Lower leg skin (tissue), 4 donors: ENCODE data around the gene PPM1K. TPM values are rescaled to one million over a fixed set of nuclear protein-coding genes. Genes with fewer than 3 reads are reported as not detected.

ENCODE experiments used
- DNase-seq, 2 donors: peaks; one replicate each; pipeline ENCODE4 v3.0.0-alpha.2; 2019; ENCODE audit warnings: low spot score in 2 of 2
- H3K4me3 ChIP-seq: fragments of 200-600 bp; sonication (generic); 2 replicates; pipeline ENCODE4 v1.5.1; 2017; ENCODE audit warnings: mild to moderate bottlenecking, low read depth; ENCODE audit not compliant: poor library complexity, severe bottlenecking
- CTCF ChIP-seq, 3 donors: fragments of 450-650 bp; IDR thresholded peaks; one replicate each; pipeline ENCODE4 v1.5.1; 2016; ENCODE audit warnings: antibody characterized with exemption in 3 of 3, mild to moderate bottlenecking in 3 of 3, moderate library complexity in 2 of 3
- POLR2A ChIP-seq, 2 donors: fragments of 450-650 bp; IDR thresholded peaks; one replicate each; pipeline ENCODE4 v1.6.1; 2016 to 2017; ENCODE audit warnings: antibody characterized with exemption in 2 of 2, mild to moderate bottlenecking in 1 of 2, moderate library complexity in 1 of 2
- WGBS, 2 donors: methylation state at CpG; one replicate each; pipeline ENCODE4 v1.1.5; 2018; 5-methylcytosine and 5-hydroxymethylcytosine counted together
- intact Hi-C: fragments of 100-400 bp; cut with DNase I; formaldehyde crosslinking; loops from one replicate; pipeline ENCODE4 v1.15.0; 2023; ENCODE audit warnings: low total_unique reads
- total RNA-seq, 4 donors: library from RNA; depleted of rRNA; stranded (reverse); fragments of >200 nt; gene quantifications; one replicate each; pipeline ENCODE4 v1.1.0, GENCODE V29; 2016

The PPM1K gene
- total RNA-seq, 4 donors from 2014 or later, result 7.4 to 13.6 (median 8.2) TPM

- TF ChIP-seq POLR2A (IDR thresholded peaks at IDR 0.05) (no peak), CTCF (IDR thresholded peaks at IDR 0.05) (no peak)
- intact Hi-C loops, result no loop called here
- 93 to 94% methylated on average over 5 of the region's 5 CpGs for WGBS, 2 donors
- H3K4me3 ChIP-seq, result no peak overlapping the region
- no peak for DNase-seq
These were observed 12.3 kb upstream of the PPM1K start for GRCh38 chr4:88296413-88297211.

- TF ChIP-seq POLR2A (IDR thresholded peaks at IDR 0.05) (no peak), CTCF (IDR thresholded peaks at IDR 0.05) (no peak)
- intact Hi-C loops, result no loop called here
- H3K4me3 ChIP-seq, result no peak overlapping the region
- 94 to 97% methylated on average over 5 to 6 of the region's 6 CpGs for WGBS, 2 donors
- DNase-seq, result no peak
These were observed 11.3 kb upstream of the PPM1K start for GRCh38 chr4:88295656-88296055.

GRCh38 chr4:88291003-88291402, 6.6 kb upstream of the PPM1K start:
- intact Hi-C loops, result no loop called here
- WGBS, 2 donors, result 33 to 34% methylated on average over 4 of the region's 4 CpGs
- TF ChIP-seq POLR2A (IDR thresholded peaks at IDR 0.05) (no peak), CTCF (IDR thresholded peaks at IDR 0.05) (no peak)
- H3K4me3 ChIP-seq, result no peak overlapping the region
- no peak for DNase-seq

GRCh38 chr4:88286897-88287296, 2.5 kb upstream of the PPM1K start:
- DNase-seq, result no peak
- intact Hi-C loops, result no loop called here
- TF ChIP-seq POLR2A (IDR thresholded peaks at IDR 0.05), result no peak
- TF ChIP-seq CTCF (IDR thresholded peaks at IDR 0.05), result no peak
- H3K4me3 ChIP-seq, result no peak overlapping the region

GRCh38 chr4:88285235-88285653, 883 bp upstream of the PPM1K start:
- intact Hi-C loops, result no loop called here
- peak overlapping the region; percentile 23 for H3K4me3 ChIP-seq
- 31 to 38% methylated on average over 4 of the region's 4 CpGs for WGBS, 2 donors
- TF ChIP-seq CTCF (IDR thresholded peaks at IDR 0.05), result no peak
- no peak for TF ChIP-seq POLR2A (IDR thresholded peaks at IDR 0.05)
- no peak for DNase-seq
